ENCODE measurements around the gene KCNC4.

Gene KCNC4

GRCh38 chr1:110200190-110200589, 9.9 kb upstream of the KCNC4 start:
- TF ChIP-seq NFIC (IDR thresholded peaks at IDR 0.05) (0 out of 2 replicates have a peak, but pooled peaks have one; percentile 30), EP300 (IDR thresholded peaks at IDR 0.05; ENCODE audit: borderline replicate concordance) (no peak)

GRCh38 chr1:110200666-110201065, 9.4 kb upstream of the KCNC4 start:
- TF ChIP-seq RAD21 (IDR thresholded peaks at IDR 0.05; ENCODE audit: low read depth) (no peak), EGR1 (IDR thresholded peaks at IDR 0.05) (no peak), CEBPB (IDR thresholded peaks at IDR 0.05) (no peak), TAF1 (IDR thresholded peaks at IDR 0.05; ENCODE audit: low read depth) (no peak)

- TF ChIP-seq NFIC (IDR thresholded peaks at IDR 0.05), result no peak
- no peak for TF ChIP-seq CREB1 (IDR thresholded peaks at IDR 0.05; ENCODE audit: low read depth)
- TF ChIP-seq EP300 (IDR thresholded peaks at IDR 0.05; ENCODE audit: borderline replicate concordance), result no peak
- TF ChIP-seq REST (IDR thresholded peaks at IDR 0.05; ENCODE audit: low read depth), result no peak
Measured at GRCh38 chr1:110201157-110201825, 8.8 kb upstream of the KCNC4 start.

- TF ChIP-seq RAD21 (IDR thresholded peaks at IDR 0.05; ENCODE audit: low read depth), result peak; percentile 91
- no peak for TF ChIP-seq YY1 (IDR thresholded peaks at IDR 0.05; ENCODE audit: low read depth)
Measured at GRCh38 chr1:110203021-110203661, 7.0 kb upstream of the KCNC4 start.

GRCh38 chr1:110205156-110205555, 5.0 kb upstream of the KCNC4 start:
- TF ChIP-seq USF1 (IDR thresholded peaks at IDR 0.05), result no peak
- no peak for TF ChIP-seq EP300 (IDR thresholded peaks at IDR 0.05; ENCODE audit: borderline replicate concordance)
- TF ChIP-seq TEAD4 (IDR thresholded peaks at IDR 0.05), result no peak
- TF ChIP-seq FOXM1 (IDR thresholded peaks at IDR 0.05; ENCODE audit: borderline replicate concordance, low read depth), result no peak
- no peak for TF ChIP-seq YY1 (IDR thresholded peaks at IDR 0.05; ENCODE audit: low read depth)

- no peak for TF ChIP-seq NFIC (IDR thresholded peaks at IDR 0.05)
- no peak for TF ChIP-seq ZBTB7A (IDR thresholded peaks at IDR 0.05; ENCODE audit: low read depth)
- no peak for TF ChIP-seq YY1 (IDR thresholded peaks at IDR 0.05; ENCODE audit: low read depth)
- no peak for TF ChIP-seq FOXM1 (IDR thresholded peaks at IDR 0.05; ENCODE audit: borderline replicate concordance, low read depth)
- TF ChIP-seq CEBPB (IDR thresholded peaks at IDR 0.05), result no peak
- no peak for TF ChIP-seq RAD21 (IDR thresholded peaks at IDR 0.05; ENCODE audit: low read depth)
- TF ChIP-seq TCF12 (IDR thresholded peaks at IDR 0.05; ENCODE audit: low read depth), result no peak
- TF ChIP-seq EP300 (IDR thresholded peaks at IDR 0.05; ENCODE audit: borderline replicate concordance), result no peak
- TF ChIP-seq TEAD4 (IDR thresholded peaks at IDR 0.05), result no peak
- TF ChIP-seq EGR1 (IDR thresholded peaks at IDR 0.05), result no peak
- no peak for TF ChIP-seq MAX (IDR thresholded peaks at IDR 0.05)
- TF ChIP-seq USF1 (IDR thresholded peaks at IDR 0.05), result no peak
- TF ChIP-seq TAF1 (IDR thresholded peaks at IDR 0.05; ENCODE audit: low read depth), result no peak
- no peak for TF ChIP-seq CREB1 (IDR thresholded peaks at IDR 0.05; ENCODE audit: low read depth)
Measured at GRCh38 chr1:110205591-110206155, 4.4 kb upstream of the KCNC4 start.

- no peak for TF ChIP-seq YY1 (IDR thresholded peaks at IDR 0.05; ENCODE audit: low read depth)
- TF ChIP-seq EP300 (IDR thresholded peaks at IDR 0.05; ENCODE audit: borderline replicate concordance), result no peak
- no peak for TF ChIP-seq EGR1 (IDR thresholded peaks at IDR 0.05)
Measured at GRCh38 chr1:110206261-110206920, 3.7 kb upstream of the KCNC4 start.

- TF ChIP-seq ZBTB7A (IDR thresholded peaks at IDR 0.05; ENCODE audit: low read depth) (no peak), RAD21 (IDR thresholded peaks at IDR 0.05; ENCODE audit: low read depth) (peak; percentile 94)
Measured at GRCh38 chr1:110207831-110208230, 2.3 kb upstream of the KCNC4 start.

Data from Ishikawa (cell line).